ENCODE measurements around the gene KRTAP10-5.

Gene KRTAP10-5

GRCh38 chr21:44532712-44533111, 47.7 kb downstream of the KRTAP10-5 start:
- no peak for DNase-seq
- H3K4me3 ChIP-seq (ENCODE audit: low read length) = no peak overlapping the region
- no peaks in the 10 kb centered on the region for H3K27me3 ChIP-seq (ENCODE audit: insufficient read depth, low read length, poor library complexity)

DNA sequence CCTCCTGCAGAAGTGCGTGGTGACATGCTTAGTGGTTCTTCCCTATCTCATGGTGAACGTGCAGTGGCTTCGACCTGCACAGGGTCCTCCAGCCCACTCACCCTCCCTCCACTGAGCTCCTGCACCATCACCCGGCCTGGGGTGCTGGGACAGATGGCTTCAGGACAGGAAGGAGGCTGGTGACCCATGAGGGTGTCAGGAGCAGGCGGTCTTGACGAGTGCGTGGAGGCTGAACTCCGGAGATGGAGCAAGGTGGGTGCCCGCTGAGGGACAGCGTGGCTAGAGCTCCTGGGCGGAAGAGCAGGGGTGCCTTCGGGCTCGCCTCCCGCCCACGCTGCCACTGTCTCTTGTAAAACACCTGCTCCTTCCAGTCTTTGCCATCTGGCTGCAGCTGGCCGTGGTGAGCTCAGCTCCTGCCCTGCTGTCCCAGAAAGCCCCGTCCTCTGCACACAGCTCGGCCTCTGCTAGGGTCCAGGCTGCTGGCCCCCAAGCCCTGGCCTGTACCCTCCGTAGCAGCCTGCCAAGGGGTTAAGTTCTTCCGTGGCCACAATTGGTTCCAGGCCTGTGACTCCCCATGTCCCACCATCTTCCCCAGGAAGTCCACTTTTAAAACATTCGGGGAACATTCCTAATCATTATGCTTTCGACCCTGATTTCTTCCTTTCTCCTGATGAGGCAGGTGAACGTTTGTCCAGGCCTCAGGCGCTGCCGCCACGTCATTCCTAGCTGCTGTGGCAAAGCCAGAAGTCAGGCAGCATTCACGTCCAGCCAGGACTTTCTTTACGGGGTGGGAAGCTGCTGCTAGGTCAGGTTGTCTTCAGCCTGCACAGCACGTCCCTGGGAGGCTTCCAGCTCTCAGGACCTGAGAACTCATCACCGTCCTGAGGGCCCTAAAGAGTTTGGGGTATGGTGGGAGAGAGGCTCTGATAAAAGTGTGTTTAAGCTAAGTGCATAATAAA, 48.5 kb downstream of the KRTAP10-5 start:
- no peak for DNase-seq
- Histone ChIP-seq H3K79me2 (ENCODE audit: control insufficient read depth, insufficient read depth, low read length) (no peaks in the 10 kb centered on the region), H2BK120ac (ENCODE audit: low read depth, low read length) (no peak overlapping the region), H3K4ac (ENCODE audit: low read depth, low read length) (no peak overlapping the region), H3K36me3 (ENCODE audit: control insufficient read depth, insufficient read depth, low read length) (no peaks in the 10 kb centered on the region), H2BK15ac (replicated peaks; ENCODE audit: low read depth) (no peak overlapping the region), H2BK5ac (ENCODE audit: low read length) (no peak overlapping the region), H4K5ac (ENCODE audit: low read length) (no peak overlapping the region), H3K56ac (ENCODE audit: low read length) (no peak overlapping the region), H3K23ac (ENCODE audit: low read length) (no peak overlapping the region), H3K9ac (ENCODE audit: low read length) (no peak overlapping the region), H3K27ac (ENCODE audit: low read depth, low read length) (no peak overlapping the region), H3K4me1 (ENCODE audit: control insufficient read depth, low read depth, low read length) (no peaks in the 10 kb centered on the region), H3K4me3 (ENCODE audit: low read length) (no peak overlapping the region), H3K27me3 (ENCODE audit: insufficient read depth, low read length, poor library complexity) (no peaks in the 10 kb centered on the region), H3K18ac (ENCODE audit: low read length) (no peak overlapping the region), H3K79me1 (ENCODE audit: low read length) (no peaks in the 10 kb centered on the region), H2AK5ac (ENCODE audit: low read length) (no peak overlapping the region), H3K4me2 (ENCODE audit: low read length) (no peak overlapping the region), H4K8ac (ENCODE audit: low read depth, low read length) (no peak overlapping the region)
- no CpG with 5 or more reads among the region's 30 CpGs for WGBS (ENCODE audit: extremely low coverage, insufficient coverage, low lambda C conversion rate)

More at GRCh38 chr21:44532712-44533111, 47.7 kb downstream of the KRTAP10-5 start:
- Histone ChIP-seq H3K27ac (ENCODE audit: low read depth, low read length) (no peak overlapping the region), H4K5ac (ENCODE audit: low read length) (no peak overlapping the region), H2BK5ac (ENCODE audit: low read length) (no peak overlapping the region), H3K23ac (ENCODE audit: low read length) (no peak overlapping the region), H3K56ac (ENCODE audit: low read length) (no peak overlapping the region), H2BK15ac (replicated peaks; ENCODE audit: low read depth) (no peak overlapping the region), H2AK5ac (ENCODE audit: low read length) (no peak overlapping the region), H3K4ac (ENCODE audit: low read depth, low read length) (no peak overlapping the region), H3K79me1 (ENCODE audit: low read length) (no peaks in the 10 kb centered on the region), H3K79me2 (ENCODE audit: control insufficient read depth, insufficient read depth, low read length) (no peaks in the 10 kb centered on the region), H3K36me3 (ENCODE audit: control insufficient read depth, insufficient read depth, low read length) (no peaks in the 10 kb centered on the region), H3K18ac (ENCODE audit: low read length) (no peak overlapping the region), H3K4me2 (ENCODE audit: low read length) (no peak overlapping the region), H3K4me1 (ENCODE audit: control insufficient read depth, low read depth, low read length) (no peaks in the 10 kb centered on the region), H2BK120ac (ENCODE audit: low read depth, low read length) (no peak overlapping the region), H3K9ac (ENCODE audit: low read length) (no peak overlapping the region), H4K8ac (ENCODE audit: low read depth, low read length) (no peak overlapping the region)
- WGBS (ENCODE audit: extremely low coverage, insufficient coverage, low lambda C conversion rate) = no CpG with 5 or more reads among the region's 16 CpGs

DNA sequence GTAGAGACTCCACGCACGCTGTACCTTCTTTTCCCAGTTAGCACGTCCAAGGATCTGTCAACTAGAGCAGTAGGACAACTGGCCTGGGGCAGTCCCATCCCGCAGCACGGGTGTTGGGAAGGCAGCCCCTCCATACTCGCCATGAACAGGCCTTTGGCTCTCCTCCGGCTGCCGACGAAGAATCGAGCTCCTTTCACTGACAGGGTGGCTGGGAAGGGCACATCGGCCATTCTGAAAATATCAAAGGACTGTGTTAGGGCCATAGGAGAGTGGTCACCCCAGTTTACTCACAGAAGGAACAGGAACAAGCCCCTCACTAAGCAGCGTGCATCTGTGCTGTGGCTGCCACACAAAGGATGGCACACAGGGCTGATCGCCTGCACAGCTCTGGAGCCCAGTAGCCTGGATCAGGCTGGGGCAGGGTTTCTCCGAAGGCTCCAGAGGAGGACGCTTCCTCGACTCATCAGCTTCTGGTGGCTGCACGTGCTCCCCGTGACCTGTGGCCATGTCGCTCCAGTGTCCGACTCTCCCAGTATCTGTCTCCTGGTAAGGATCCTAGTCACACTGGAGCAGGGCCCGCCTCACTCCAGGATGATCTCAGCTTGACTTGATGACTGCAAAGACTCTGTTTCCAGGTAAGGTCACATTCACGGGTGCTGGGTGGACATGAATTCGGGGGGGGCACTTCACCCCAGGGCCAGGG, 49.4 kb downstream of the KRTAP10-5 start:
- no peak overlapping the region for H3K27ac ChIP-seq (ENCODE audit: low read depth, low read length)
- H3K4me2 ChIP-seq (ENCODE audit: low read length) = no peak overlapping the region
- no peak overlapping the region for H3K18ac ChIP-seq (ENCODE audit: low read length)
- no peak overlapping the region for H2BK15ac ChIP-seq (replicated peaks; ENCODE audit: low read depth)
- no peak overlapping the region for H3K56ac ChIP-seq (ENCODE audit: low read length)
- no peak overlapping the region for H4K5ac ChIP-seq (ENCODE audit: low read length)
- H2BK5ac ChIP-seq (ENCODE audit: low read length) = no peak overlapping the region
- H2AK5ac ChIP-seq (ENCODE audit: low read length) = no peak overlapping the region
- no CpG with 5 or more reads among the region's 23 CpGs for WGBS (ENCODE audit: extremely low coverage, insufficient coverage, low lambda C conversion rate)
- H3K4me3 ChIP-seq (ENCODE audit: low read length) = no peak overlapping the region
- no peak overlapping the region for H2BK120ac ChIP-seq (ENCODE audit: low read depth, low read length)
- H3K27me3 ChIP-seq (ENCODE audit: insufficient read depth, low read length, poor library complexity) = no peaks in the 10 kb centered on the region
- H3K36me3 ChIP-seq (ENCODE audit: control insufficient read depth, insufficient read depth, low read length) = no peaks in the 10 kb centered on the region
- no peak overlapping the region for H4K8ac ChIP-seq (ENCODE audit: low read depth, low read length)
- no peak overlapping the region for H3K23ac ChIP-seq (ENCODE audit: low read length)
- no peaks in the 10 kb centered on the region for H3K4me1 ChIP-seq (ENCODE audit: control insufficient read depth, low read depth, low read length)
- no peak overlapping the region for H3K4ac ChIP-seq (ENCODE audit: low read depth, low read length)
- no peaks in the 10 kb centered on the region for H3K79me2 ChIP-seq (ENCODE audit: control insufficient read depth, insufficient read depth, low read length)
- DNase-seq = no peak
- no peaks in the 10 kb centered on the region for H3K79me1 ChIP-seq (ENCODE audit: low read length)
- H3K9ac ChIP-seq (ENCODE audit: low read length) = no peak overlapping the region

DNA sequence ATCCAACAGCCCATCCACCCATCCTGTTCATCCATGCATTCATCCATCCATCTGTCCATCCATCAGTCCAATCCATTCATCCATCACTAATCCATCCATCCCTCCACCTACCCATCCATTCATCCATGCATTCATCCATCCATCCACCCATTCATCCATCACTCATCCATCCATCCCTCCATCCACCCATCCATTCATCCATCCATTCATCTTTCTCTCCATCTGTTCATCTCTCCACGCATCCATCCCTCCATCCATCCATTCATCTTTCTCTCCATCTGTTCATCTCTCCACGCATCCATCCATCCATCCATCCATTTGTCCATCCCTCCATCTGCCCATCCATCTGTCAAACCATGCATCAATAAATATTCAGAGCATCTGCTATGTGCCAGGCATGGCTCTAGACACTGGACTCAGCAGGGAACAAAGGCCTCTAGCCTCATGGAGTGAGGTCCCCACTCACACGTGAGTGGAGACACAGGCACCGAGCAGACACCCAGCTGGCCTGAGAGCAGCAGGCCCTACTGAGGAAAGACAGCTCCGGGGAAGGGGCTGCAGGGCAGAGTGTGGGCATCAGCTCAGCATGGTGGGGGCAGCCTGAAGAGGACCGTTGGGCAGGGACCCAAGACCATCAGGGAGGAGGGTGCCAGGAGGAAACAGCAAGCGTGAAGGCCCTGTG, 50.0 kb downstream of the KRTAP10-5 start:
- Histone ChIP-seq H3K4me1 (ENCODE audit: control insufficient read depth, low read depth, low read length) (no peaks in the 10 kb centered on the region), H3K23ac (ENCODE audit: low read length) (no peak overlapping the region)

GRCh38 chr21:44529503-44530125, 50.8 kb downstream of the KRTAP10-5 start:
- Histone ChIP-seq H3K18ac (ENCODE audit: low read length) (no peak overlapping the region), H4K5ac (ENCODE audit: low read length) (no peak overlapping the region), H3K27me3 (ENCODE audit: insufficient read depth, low read length, poor library complexity) (no peaks in the 10 kb centered on the region), H3K4ac (ENCODE audit: low read depth, low read length) (no peak overlapping the region), H2BK15ac (replicated peaks; ENCODE audit: low read depth) (no peak overlapping the region), H3K4me1 (ENCODE audit: control insufficient read depth, low read depth, low read length) (no peaks in the 10 kb centered on the region), H3K9ac (ENCODE audit: low read length) (no peak overlapping the region), H2BK120ac (ENCODE audit: low read depth, low read length) (no peak overlapping the region), H3K79me1 (ENCODE audit: low read length) (no peaks in the 10 kb centered on the region), H3K27ac (ENCODE audit: low read depth, low read length) (no peak overlapping the region), H3K79me2 (ENCODE audit: control insufficient read depth, insufficient read depth, low read length) (no peaks in the 10 kb centered on the region), H3K23ac (ENCODE audit: low read length) (no peak overlapping the region), H2AK5ac (ENCODE audit: low read length) (no peak overlapping the region), H2BK5ac (ENCODE audit: low read length) (no peak overlapping the region), H3K36me3 (ENCODE audit: control insufficient read depth, insufficient read depth, low read length) (no peaks in the 10 kb centered on the region), H3K56ac (ENCODE audit: low read length) (no peak overlapping the region), H3K4me2 (ENCODE audit: low read length) (no peak overlapping the region), H4K8ac (ENCODE audit: low read depth, low read length) (no peak overlapping the region), H3K4me3 (ENCODE audit: low read length) (no peak overlapping the region)
- WGBS (ENCODE audit: extremely low coverage, insufficient coverage, low lambda C conversion rate) = no CpG with 5 or more reads among the region's 23 CpGs
- DNase-seq = no peak

More for the DNA sequence above, 50.0 kb downstream of the KRTAP10-5 start:
- H3K36me3 ChIP-seq (ENCODE audit: control insufficient read depth, insufficient read depth, low read length) = no peaks in the 10 kb centered on the region
- no peak overlapping the region for H3K18ac ChIP-seq (ENCODE audit: low read length)
- no peak overlapping the region for H2BK15ac ChIP-seq (replicated peaks; ENCODE audit: low read depth)
- no peak overlapping the region for H2BK120ac ChIP-seq (ENCODE audit: low read depth, low read length)
- H3K56ac ChIP-seq (ENCODE audit: low read length) = no peak overlapping the region
- 100% methylated on average over 1 of the region's 7 CpGs for WGBS (ENCODE audit: extremely low coverage, insufficient coverage, low lambda C conversion rate)
- H4K8ac ChIP-seq (ENCODE audit: low read depth, low read length) = no peak overlapping the region
- no peak overlapping the region for H2BK5ac ChIP-seq (ENCODE audit: low read length)
- no peaks in the 10 kb centered on the region for H3K79me1 ChIP-seq (ENCODE audit: low read length)
- H3K79me2 ChIP-seq (ENCODE audit: control insufficient read depth, insufficient read depth, low read length) = no peaks in the 10 kb centered on the region
- no peak overlapping the region for H4K5ac ChIP-seq (ENCODE audit: low read length)
- no peak overlapping the region for H3K4ac ChIP-seq (ENCODE audit: low read depth, low read length)
- H3K4me2 ChIP-seq (ENCODE audit: low read length) = no peak overlapping the region
- H3K4me3 ChIP-seq (ENCODE audit: low read length) = no peak overlapping the region
- no peak overlapping the region for H3K9ac ChIP-seq (ENCODE audit: low read length)
- H2AK5ac ChIP-seq (ENCODE audit: low read length) = no peak overlapping the region
- DNase-seq = no peak
- H3K27ac ChIP-seq (ENCODE audit: low read depth, low read length) = no peak overlapping the region
- no peaks in the 10 kb centered on the region for H3K27me3 ChIP-seq (ENCODE audit: insufficient read depth, low read length, poor library complexity)
